ENCODE measurements around the gene C1orf116.

Gene C1orf116

DNA sequence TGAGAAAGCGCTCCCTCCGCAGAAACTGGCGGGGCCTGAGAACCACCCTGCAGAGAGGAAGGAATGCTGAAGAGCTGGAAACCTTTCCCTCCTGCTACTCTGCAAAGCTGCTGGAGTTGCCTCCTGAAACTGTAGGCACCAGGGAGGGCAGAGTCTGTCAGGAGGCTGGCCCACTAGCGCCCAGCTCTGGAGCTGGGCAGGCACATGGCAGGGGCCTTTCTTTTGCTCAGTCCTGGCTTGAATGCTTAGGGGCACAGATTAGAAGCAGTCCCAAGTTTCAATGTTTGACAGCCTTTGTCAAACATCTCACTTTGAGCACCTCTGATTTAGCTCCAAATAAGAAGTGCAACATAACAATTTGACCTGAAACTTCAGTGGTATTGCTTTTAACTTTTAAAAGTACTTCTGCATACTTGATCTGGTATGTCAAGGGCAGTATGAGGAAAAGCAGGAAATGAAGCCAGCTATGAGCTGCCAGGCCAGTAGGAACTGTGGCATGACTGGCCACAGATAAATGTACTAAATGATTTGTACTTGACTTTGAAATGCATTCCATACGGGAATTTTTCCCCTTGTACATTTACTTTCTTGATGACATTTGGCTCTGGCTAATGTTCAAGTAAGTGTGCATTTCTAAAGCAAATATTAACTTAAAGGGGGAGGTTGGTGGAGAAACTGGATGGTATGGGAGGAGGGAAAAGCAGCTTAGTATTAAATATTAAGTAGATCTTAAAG lies 7.2 kb downstream of the C1orf116 start:
- no peak for TF ChIP-seq CTCF (conservative IDR thresholded peaks at IDR 0.05; ENCODE audit: low read length)
- DNase-seq (ENCODE audit: low read depth): peak; percentile 73
- H3K4me3 ChIP-seq (ENCODE audit: low read length): no peak overlapping the region

- TF ChIP-seq CTCF (conservative IDR thresholded peaks at IDR 0.05; ENCODE audit: low read length): no peak
- no peak overlapping the region for H3K4me3 ChIP-seq (ENCODE audit: low read length)
- DNase-seq (ENCODE audit: low read depth): no peak
Observed at GRCh38 chr1:207024202-207025145, 8.1 kb downstream of the C1orf116 start.

- H3K4me3 ChIP-seq (ENCODE audit: low read length): no peak overlapping the region
- DNase-seq (ENCODE audit: low read depth): no peak
- TF ChIP-seq CTCF (conservative IDR thresholded peaks at IDR 0.05; ENCODE audit: low read length): no peak
Observed at GRCh38 chr1:207022996-207023679, 9.4 kb downstream of the C1orf116 start.

- H3K4me3 ChIP-seq (ENCODE audit: low read length): no peak overlapping the region
- no peak for DNase-seq (ENCODE audit: low read depth)
- TF ChIP-seq CTCF (conservative IDR thresholded peaks at IDR 0.05; ENCODE audit: low read length): no peak
Observed at GRCh38 chr1:207021876-207022596, 10.5 kb downstream of the C1orf116 start.

- peak; percentile 44 for DNase-seq (ENCODE audit: low read depth)
- no peak overlapping the region for H3K4me3 ChIP-seq (ENCODE audit: low read length)
- no peak for TF ChIP-seq CTCF (conservative IDR thresholded peaks at IDR 0.05; ENCODE audit: low read length)
Observed at GRCh38 chr1:207021139-207021861, 11.3 kb downstream of the C1orf116 start.

GRCh38 chr1:207020709-207021107 lies 11.8 kb downstream of the C1orf116 start:
- no peak overlapping the region for H3K4me3 ChIP-seq (ENCODE audit: low read length)
- TF ChIP-seq CTCF (conservative IDR thresholded peaks at IDR 0.05; ENCODE audit: low read length): no peak
- no peak for DNase-seq (ENCODE audit: low read depth)
